WTC11 (cell line): ENCODE measurements around the gene SOWAHA. TPM values are rescaled to one million over a fixed set of nuclear protein-coding genes. Genes with fewer than 3 reads are reported as not detected.

Experiments used
- ATF6 ChIP-seq: sonication (generic); formaldehyde crosslinking; IDR thresholded peaks from 2 replicates; pipeline ENCODE4 v1.8.1; 2023; ENCODE audit warnings: mild to moderate bottlenecking, missing genetic modification reagents
- CDX4 ChIP-seq: fragments of 250-450 bp; sonication (Bioruptor Pico); IDR thresholded peaks from 2 replicates; pipeline ENCODE4 v1.9.0; 2021; ENCODE audit warnings: moderate library complexity, mild to moderate bottlenecking, inconsistent platforms, borderline replicate concordance
- CREM ChIP-seq: sonication (generic); formaldehyde crosslinking; IDR thresholded peaks from 2 replicates; pipeline ENCODE4 v1.8.1; 2022; ENCODE audit warnings: mild to moderate bottlenecking, missing genetic modification reagents, moderate library complexity
- E2F5 ChIP-seq: sonication (generic); formaldehyde crosslinking; IDR thresholded peaks from 2 replicates; pipeline ENCODE4 v1.8.1; 2022; ENCODE audit warnings: mild to moderate bottlenecking, moderate library complexity, missing genetic modification reagents
- EMX1 ChIP-seq: fragments of 250-450 bp; sonication (Bioruptor Pico); IDR thresholded peaks from 2 replicates; pipeline ENCODE4 v1.8.0; 2021; ENCODE audit warnings: mild to moderate bottlenecking
- ESRRA ChIP-seq: sonication (generic); formaldehyde crosslinking; IDR thresholded peaks from 2 replicates; pipeline ENCODE4 v1.8.1; 2022; ENCODE audit warnings: mild to moderate bottlenecking, missing genetic modification reagents, borderline replicate concordance
- ETV6 ChIP-seq: sonication (generic); formaldehyde crosslinking; IDR thresholded peaks from 2 replicates; pipeline ENCODE4 v1.8.1; 2022; ENCODE audit warnings: mild to moderate bottlenecking, missing genetic modification reagents
- GABPB1 ChIP-seq: sonication (generic); formaldehyde crosslinking; IDR thresholded peaks from 2 replicates; pipeline ENCODE4 v1.8.1; 2023; ENCODE audit warnings: mild to moderate bottlenecking, missing genetic modification reagents
- HMGA2 ChIP-seq: fragments of 250-450 bp; sonication (Bioruptor Pico); IDR thresholded peaks from 2 replicates; pipeline ENCODE4 v1.4.0; 2021; ENCODE audit warnings: mild to moderate bottlenecking, moderate library complexity
- MAX ChIP-seq: sonication (generic); formaldehyde crosslinking; IDR thresholded peaks from 2 replicates; pipeline ENCODE4 v1.8.0; 2022; ENCODE audit warnings: mild to moderate bottlenecking, missing genetic modification reagents
- MXD4 ChIP-seq: fragments of 250-450 bp; sonication (Bioruptor Pico); IDR thresholded peaks from 2 replicates; pipeline ENCODE4 v1.8.0; 2021; ENCODE audit warnings: mild to moderate bottlenecking, moderate library complexity, borderline replicate concordance
- NFE2L1 ChIP-seq: sonication (generic); formaldehyde crosslinking; IDR thresholded peaks from 2 replicates; pipeline ENCODE4 v1.8.1; 2023; ENCODE audit warnings: missing genetic modification reagents
- NR3C1 ChIP-seq: sonication (generic); formaldehyde crosslinking; conservative IDR thresholded peaks from 2 replicates; pipeline ENCODE4 v1.8.1; 2023; ENCODE audit warnings: low read depth, mild to moderate bottlenecking, missing genetic modification reagents
- OVOL2 ChIP-seq: fragments of 250-450 bp; sonication (Bioruptor Pico); IDR thresholded peaks from 2 replicates; pipeline ENCODE4 v1.9.0; 2021; ENCODE audit warnings: mild to moderate bottlenecking, borderline replicate concordance
- PRRX2 ChIP-seq: fragments of 250-450 bp; sonication (Bioruptor Pico); IDR thresholded peaks from 2 replicates; pipeline ENCODE4 v1.8.0; 2021; ENCODE audit warnings: mild to moderate bottlenecking
- SOX15 ChIP-seq: fragments of 250-450 bp; sonication (Bioruptor Pico); IDR thresholded peaks from 2 replicates; pipeline ENCODE4 v1.9.0; 2021; ENCODE audit warnings: mild to moderate bottlenecking
- ZNF138 ChIP-seq: sonication (generic); formaldehyde crosslinking; conservative IDR thresholded peaks from 2 replicates; pipeline ENCODE4 v1.8.1; 2022; ENCODE audit warnings: mild to moderate bottlenecking, moderate library complexity, missing genetic modification reagents
- ZNF219 ChIP-seq: sonication (generic); formaldehyde crosslinking; IDR thresholded peaks from 2 replicates; pipeline ENCODE4 v1.8.0; 2023; ENCODE audit warnings: missing genetic modification reagents, mild to moderate bottlenecking, borderline replicate concordance
- ZNF512 ChIP-seq: sonication (generic); formaldehyde crosslinking; IDR thresholded peaks from 2 replicates; pipeline ENCODE4 v1.8.1; 2022; ENCODE audit warnings: missing genetic modification reagents, borderline replicate concordance
- ZNF671 ChIP-seq: fragments of 250-450 bp; sonication (Bioruptor Pico); IDR thresholded peaks from 2 replicates; pipeline ENCODE4 v1.8.0; 2021; ENCODE audit warnings: mild to moderate bottlenecking
- total RNA-seq: library from RNA; stranded (reverse); gene quantifications from 3 replicates; pipeline ENCODE4 v1.2.3, GENCODE V29; 2021
- TF ChIP-seq, protein P1 (sequence below): fragments of 250-450 bp; sonication (Bioruptor Pico); IDR thresholded peaks from 2 replicates; pipeline ENCODE4 v1.9.0; 2021; ENCODE audit warnings: mild to moderate bottlenecking
- TF ChIP-seq, protein P2 (sequence below): sonication (generic); formaldehyde crosslinking; IDR thresholded peaks from 2 replicates; pipeline ENCODE4 v1.8.0; 2023; ENCODE audit warnings: mild to moderate bottlenecking, missing genetic modification reagents
- TF ChIP-seq, protein P3 (sequence below): sonication (generic); formaldehyde crosslinking; IDR thresholded peaks from 2 replicates; pipeline ENCODE4 v1.8.0; 2022; ENCODE audit warnings: mild to moderate bottlenecking, missing genetic modification reagents
- TF ChIP-seq, protein P4 (sequence below): fragments of 250-450 bp; sonication (Bioruptor Pico); IDR thresholded peaks from 2 replicates; pipeline ENCODE4 v1.9.0; 2021; ENCODE audit warnings: mild to moderate bottlenecking, borderline replicate concordance

The SOWAHA gene
- total RNA-seq, 1 experiment from 2014 or later: 0.11 TPM

DNA sequence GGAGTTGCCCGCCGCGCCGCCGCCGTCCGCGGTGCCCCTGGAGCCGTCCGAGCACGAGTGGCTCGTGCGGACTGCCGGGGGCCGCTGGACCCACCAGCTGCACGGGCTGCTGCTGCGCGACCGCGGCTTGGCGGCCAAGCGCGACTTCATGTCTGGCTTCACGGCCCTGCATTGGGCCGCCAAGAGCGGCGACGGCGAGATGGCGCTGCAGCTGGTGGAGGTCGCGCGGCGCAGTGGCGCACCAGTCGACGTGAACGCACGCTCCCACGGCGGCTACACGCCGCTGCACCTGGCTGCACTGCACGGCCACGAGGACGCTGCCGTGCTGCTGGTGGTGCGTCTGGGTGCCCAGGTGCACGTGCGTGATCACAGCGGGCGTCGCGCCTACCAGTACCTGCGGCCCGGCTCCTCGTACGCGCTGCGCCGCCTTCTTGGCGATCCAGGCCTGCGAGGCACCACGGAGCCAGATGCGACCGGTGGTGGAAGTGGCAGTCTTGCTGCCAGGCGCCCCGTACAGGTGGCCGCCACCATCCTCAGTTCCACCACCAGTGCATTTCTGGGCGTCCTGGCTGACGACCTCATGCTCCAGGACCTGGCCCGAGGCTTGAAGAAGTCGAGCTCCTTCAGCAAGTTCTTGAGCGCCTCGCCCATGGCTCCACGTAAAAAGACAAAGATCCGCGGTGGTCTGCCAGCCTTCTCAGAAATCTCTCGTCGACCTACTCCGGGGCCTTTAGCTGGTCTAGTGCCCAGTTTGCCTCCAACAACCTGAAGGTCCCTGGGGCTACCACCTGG, 1.6 kb downstream of the SOWAHA start (continued):
- TF ChIP-seq GABPB1 (no peak), HMGA2 (CRISPR knock-in tag) (no peak), ATF6 (CRISPR knock-in tag) (no peak), ZNF512 (CRISPR knock-in tag) (no peak), EMX1 (no peak), ESRRA (CRISPR knock-in tag) (peak; percentile 77), NR3C1 (no peak; the same call in 1 of the 2 replicates), OVOL2 (CRISPR knock-in tag) (no peak), CREM (CRISPR knock-in tag) (no peak; the same call in 1 of the 2 replicates), SOX15 (CRISPR knock-in tag) (no peak), MXD4 (CRISPR knock-in tag) (no peak), ZNF219 (CRISPR knock-in tag) (0 out of 2 replicates have a peak, but pooled peaks have one; percentile 71), NFE2L1 (CRISPR knock-in tag) (peak; percentile 81; the same call in 1 of the 2 replicates), CDX4 (CRISPR knock-in tag) (no peak), MAX (peak; percentile 96), ETV6 (CRISPR knock-in tag) (no peak), E2F5 (no peak; the same call in 1 of the 2 replicates), ZNF138 (CRISPR knock-in tag) (peak; percentile 93; the same call in 1 of the 2 replicates), PRRX2 (no peak), ZNF671 (no peak)
- TF ChIP-seq, protein P1, sequence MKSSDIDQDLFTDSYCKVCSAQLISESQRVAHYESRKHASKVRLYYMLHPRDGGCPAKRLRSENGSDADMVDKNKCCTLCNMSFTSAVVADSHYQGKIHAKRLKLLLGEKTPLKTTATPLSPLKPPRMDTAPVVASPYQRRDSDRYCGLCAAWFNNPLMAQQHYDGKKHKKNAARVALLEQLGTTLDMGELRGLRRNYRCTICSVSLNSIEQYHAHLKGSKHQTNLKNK (CRISPR knock-in tag): no peak
- TF ChIP-seq, protein P2, sequence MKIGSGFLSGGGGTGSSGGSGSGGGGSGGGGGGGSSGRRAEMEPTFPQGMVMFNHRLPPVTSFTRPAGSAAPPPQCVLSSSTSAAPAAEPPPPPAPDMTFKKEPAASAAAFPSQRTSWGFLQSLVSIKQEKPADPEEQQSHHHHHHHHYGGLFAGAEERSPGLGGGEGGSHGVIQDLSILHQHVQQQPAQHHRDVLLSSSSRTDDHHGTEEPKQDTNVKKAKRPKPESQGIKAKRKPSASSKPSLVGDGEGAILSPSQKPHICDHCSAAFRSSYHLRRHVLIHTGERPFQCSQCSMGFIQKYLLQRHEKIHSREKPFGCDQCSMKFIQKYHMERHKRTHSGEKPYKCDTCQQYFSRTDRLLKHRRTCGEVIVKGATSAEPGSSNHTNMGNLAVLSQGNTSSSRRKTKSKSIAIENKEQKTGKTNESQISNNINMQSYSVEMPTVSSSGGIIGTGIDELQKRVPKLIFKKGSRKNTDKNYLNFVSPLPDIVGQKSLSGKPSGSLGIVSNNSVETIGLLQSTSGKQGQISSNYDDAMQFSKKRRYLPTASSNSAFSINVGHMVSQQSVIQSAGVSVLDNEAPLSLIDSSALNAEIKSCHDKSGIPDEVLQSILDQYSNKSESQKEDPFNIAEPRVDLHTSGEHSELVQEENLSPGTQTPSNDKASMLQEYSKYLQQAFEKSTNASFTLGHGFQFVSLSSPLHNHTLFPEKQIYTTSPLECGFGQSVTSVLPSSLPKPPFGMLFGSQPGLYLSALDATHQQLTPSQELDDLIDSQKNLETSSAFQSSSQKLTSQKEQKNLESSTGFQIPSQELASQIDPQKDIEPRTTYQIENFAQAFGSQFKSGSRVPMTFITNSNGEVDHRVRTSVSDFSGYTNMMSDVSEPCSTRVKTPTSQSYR: no peak
- TF ChIP-seq, protein P3, sequence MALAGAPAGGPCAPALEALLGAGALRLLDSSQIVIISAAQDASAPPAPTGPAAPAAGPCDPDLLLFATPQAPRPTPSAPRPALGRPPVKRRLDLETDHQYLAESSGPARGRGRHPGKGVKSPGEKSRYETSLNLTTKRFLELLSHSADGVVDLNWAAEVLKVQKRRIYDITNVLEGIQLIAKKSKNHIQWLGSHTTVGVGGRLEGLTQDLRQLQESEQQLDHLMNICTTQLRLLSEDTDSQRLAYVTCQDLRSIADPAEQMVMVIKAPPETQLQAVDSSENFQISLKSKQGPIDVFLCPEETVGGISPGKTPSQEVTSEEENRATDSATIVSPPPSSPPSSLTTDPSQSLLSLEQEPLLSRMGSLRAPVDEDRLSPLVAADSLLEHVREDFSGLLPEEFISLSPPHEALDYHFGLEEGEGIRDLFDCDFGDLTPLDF (CRISPR knock-in tag): peak; percentile 73; the same call in 1 of the 2 replicates
- TF ChIP-seq, protein P4, sequence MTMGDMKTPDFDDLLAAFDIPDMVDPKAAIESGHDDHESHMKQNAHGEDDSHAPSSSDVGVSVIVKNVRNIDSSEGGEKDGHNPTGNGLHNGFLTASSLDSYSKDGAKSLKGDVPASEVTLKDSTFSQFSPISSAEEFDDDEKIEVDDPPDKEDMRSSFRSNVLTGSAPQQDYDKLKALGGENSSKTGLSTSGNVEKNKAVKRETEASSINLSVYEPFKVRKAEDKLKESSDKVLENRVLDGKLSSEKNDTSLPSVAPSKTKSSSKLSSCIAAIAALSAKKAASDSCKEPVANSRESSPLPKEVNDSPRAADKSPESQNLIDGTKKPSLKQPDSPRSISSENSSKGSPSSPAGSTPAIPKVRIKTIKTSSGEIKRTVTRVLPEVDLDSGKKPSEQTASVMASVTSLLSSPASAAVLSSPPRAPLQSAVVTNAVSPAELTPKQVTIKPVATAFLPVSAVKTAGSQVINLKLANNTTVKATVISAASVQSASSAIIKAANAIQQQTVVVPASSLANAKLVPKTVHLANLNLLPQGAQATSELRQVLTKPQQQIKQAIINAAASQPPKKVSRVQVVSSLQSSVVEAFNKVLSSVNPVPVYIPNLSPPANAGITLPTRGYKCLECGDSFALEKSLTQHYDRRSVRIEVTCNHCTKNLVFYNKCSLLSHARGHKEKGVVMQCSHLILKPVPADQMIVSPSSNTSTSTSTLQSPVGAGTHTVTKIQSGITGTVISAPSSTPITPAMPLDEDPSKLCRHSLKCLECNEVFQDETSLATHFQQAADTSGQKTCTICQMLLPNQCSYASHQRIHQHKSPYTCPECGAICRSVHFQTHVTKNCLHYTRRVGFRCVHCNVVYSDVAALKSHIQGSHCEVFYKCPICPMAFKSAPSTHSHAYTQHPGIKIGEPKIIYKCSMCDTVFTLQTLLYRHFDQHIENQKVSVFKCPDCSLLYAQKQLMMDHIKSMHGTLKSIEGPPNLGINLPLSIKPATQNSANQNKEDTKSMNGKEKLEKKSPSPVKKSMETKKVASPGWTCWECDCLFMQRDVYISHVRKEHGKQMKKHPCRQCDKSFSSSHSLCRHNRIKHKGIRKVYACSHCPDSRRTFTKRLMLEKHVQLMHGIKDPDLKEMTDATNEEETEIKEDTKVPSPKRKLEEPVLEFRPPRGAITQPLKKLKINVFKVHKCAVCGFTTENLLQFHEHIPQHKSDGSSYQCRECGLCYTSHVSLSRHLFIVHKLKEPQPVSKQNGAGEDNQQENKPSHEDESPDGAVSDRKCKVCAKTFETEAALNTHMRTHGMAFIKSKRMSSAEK (CRISPR knock-in tag): no peak
